T-helper 22 cell (primary cell): ENCODE results near the gene INSM1.
"Not testable (repeated sequence)": the region's sequence is repeated elsewhere in the genome, so short reads cannot be mapped to it uniquely, and the experiment has no call there.

Source experiments
- DNase-seq: peaks from one replicate; pipeline ENCODE4 v3.0.0-alpha.2; 2020; ENCODE audit warnings: low read depth

INSM1 gene

GRCh38 chr20:20367575-20368417 lies at the start of gene INSM1:
Gene INSM1 (plus strand): TSS chr20:20368104. CDS start chr20:20368268, 164 bp downstream.
- DNase-seq, result no peak

DNA sequence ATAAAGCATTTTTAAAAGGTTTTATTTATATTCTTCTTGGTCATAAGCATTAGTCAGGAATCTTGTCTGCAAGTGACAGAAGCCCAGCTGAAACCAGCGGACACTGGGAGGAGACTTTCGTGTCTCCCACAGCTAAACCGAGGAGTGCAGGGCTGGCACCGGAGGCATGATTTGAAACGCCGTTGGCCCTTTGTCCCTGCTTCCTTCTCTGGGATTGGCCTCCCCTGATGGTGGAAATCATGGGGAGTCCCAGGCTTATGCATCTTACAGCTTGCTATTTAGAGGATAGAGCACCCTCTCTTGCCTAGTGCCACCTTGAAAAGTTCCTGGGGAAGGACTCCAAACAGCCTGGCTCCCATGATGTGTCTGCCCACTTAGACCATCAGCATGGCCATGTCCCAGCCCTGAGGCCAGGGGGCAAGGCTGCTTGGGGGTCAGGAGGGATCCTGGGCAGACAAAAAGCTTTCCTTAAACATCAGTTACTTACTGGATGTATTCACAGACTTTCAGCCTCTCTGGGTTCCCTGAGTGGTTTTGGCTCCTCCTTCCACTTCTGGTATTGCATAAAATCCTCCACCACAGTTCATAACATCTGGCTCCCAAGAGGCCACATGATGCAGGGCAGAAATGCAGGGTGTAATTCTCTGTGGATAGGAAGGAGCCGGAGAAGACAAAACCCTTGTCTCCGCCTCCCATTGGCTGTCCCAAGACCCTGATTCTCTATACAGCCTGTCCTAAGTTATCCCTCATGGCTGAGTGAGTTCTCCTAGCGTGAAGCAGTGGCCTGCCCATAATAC lies 49.3 kb upstream of the INSM1 start:
- DNase-seq, result no peak

DNA sequence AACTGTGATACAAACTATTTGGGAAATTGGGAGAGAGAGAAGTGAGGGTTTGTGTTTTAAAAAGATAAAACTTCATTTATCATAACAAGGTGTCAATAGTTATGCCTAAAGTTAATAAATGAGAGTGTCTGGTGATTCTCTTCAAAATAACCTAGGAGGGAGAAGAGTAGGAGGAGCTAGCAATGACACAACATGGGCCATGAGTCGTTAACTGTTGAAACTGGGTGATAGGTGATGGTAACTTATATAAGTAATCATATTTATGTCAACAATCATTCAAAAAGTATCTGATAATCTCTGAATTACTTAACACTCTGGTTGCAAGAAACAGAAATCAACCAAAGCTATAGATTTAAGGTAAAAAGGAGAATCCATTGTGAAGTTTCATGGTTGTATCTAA lies 46.8 kb upstream of the INSM1 start:
- DNase-seq, result no peak

GRCh38 chr20:20321917-20322316 lies 46.0 kb upstream of the INSM1 start:
- DNase-seq, result no peak

DNA sequence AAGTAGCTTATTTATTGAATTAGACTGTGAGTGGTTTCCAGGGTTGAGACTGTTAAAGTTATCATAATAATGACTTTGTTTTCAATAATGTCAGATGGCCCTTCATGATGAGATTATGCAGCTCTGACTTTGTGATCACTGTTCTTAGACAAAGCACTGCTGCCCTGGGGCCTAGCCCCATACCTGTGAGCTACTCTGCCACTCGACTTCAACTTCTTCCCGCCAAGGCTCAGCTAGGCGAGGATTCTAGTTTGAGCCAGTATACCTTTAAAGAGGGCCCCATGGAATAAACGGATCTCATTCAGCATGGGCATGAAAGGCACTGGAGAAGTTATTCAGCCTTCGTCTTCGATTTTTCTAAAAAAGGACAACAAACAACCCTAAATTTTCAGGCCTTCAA lies 45.0 kb upstream of the INSM1 start:
- DNase-seq, result no peak

DNA sequence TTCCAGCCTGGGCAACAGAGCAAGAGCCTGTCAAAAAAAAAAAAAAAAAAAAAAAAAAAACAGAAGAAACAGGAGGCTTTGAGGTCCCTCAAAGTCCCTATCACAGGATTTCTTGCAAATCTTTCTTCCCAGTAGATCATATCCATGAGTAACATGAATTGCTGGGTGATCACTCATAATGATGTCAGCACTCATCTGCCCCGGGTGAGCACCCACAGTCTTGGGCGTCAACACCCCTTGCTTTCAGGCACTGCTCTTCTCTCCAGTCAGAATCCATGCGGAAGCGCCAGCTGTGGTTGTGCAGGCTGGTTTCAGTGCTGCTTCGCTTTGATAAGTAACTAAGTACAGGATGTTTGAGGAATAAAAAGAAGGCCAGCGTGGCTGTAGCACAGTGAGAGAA lies 40.2 kb upstream of the INSM1 start:
- no peak for DNase-seq

DNA sequence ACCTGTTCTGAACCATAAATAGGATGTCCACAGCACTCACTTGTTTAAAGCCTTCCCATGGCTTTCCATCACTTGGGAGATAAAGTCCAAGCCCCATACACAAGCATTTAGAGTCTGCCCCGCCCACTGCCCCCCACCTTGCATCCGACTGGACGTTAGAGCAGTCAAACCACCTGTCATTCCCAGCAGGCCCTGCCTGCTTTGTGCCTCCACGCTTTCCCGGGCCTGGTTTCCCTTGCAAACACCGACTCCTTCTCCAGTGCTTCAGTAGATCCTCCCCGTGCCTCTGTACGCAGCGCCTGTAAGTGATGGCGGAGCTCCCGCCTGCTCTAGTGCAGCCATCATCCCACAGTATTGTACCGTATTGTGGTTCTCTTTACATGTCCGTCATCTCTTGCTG lies 38.3 kb upstream of the INSM1 start:
- DNase-seq, result no peak

DNA sequence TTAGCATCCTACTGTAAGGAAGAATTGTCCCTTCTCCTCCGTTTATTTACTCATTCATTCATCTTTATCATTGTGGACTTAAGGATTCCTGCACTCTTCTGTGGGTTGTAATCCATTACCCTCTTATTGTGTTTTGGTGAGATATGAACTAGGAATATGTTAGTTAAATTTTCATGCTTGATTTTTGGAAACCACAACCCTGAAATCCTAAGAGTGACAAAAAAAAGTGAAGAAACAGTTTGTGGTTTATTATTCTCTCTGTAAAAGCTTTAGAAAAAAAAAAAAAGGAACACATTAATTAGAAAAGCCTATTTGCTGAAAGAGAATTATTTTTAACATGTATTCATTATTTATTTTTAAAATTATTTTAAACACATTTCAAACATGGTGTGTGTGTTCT lies 36.7 kb upstream of the INSM1 start:
- no peak for DNase-seq

GRCh38 chr20:20331817-20332216 lies 36.1 kb upstream of the INSM1 start:
- no peak for DNase-seq

GRCh38 chr20:20333866-20334265 lies 34.0 kb upstream of the INSM1 start:
- no peak for DNase-seq

- DNase-seq, result no peak
Observed at GRCh38 chr20:20334489-20334888, 33.4 kb upstream of the INSM1 start.

DNA sequence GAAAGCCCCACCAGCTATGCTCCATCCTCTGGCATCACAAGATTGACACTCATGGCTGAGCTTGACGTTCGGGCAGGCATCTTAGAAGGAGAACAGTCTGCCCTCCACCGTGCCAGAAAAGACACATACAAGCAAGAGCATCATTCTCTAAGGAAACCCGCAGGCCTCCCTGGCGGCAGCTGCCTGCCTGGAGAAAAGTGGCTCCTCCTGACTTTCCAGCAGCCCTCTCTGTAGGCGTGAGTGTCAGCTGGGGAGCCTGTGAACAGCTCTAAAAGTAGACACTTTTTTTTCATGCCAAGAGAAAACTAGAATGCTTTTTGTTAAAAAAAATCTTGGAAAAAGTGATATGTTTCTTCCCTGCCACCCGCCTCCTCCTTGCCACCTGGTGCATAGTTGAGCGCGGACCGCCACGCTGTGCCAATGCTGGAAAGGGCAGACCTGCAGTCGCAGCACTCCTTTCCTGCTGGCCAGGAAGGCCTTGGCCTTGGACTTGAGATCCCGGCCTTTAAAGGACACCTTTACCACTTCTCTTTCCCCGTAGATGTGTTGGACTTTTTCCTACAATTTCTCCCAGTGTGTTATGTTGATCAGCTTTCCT lies 29.7 kb upstream of the INSM1 start:
- no peak for DNase-seq

DNA sequence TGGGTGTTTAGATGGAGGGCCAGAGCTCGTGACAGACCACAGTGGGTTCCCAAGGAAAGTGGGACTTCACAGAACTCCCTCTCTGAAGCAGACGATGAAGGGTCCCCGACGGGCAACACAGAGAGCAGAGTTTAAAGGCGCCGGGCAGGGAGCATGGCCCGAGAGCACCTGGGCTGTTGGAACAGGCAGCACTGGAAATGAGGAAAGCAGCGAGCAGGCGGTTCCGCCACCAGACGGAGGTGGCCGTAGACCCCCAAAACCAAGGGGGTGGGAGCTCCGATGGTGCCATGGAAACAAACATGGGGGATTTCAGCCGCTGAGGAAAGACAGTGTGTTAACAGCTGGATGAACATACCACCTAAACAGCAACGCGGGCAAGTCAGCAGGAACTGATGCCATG lies 27.5 kb upstream of the INSM1 start:
- DNase-seq, result no peak

- no peak for DNase-seq
Observed at GRCh38 chr20:20341371-20341770, 26.5 kb upstream of the INSM1 start.

- no peak for DNase-seq
Observed at GRCh38 chr20:20342066-20342465, 25.8 kb upstream of the INSM1 start.

DNA sequence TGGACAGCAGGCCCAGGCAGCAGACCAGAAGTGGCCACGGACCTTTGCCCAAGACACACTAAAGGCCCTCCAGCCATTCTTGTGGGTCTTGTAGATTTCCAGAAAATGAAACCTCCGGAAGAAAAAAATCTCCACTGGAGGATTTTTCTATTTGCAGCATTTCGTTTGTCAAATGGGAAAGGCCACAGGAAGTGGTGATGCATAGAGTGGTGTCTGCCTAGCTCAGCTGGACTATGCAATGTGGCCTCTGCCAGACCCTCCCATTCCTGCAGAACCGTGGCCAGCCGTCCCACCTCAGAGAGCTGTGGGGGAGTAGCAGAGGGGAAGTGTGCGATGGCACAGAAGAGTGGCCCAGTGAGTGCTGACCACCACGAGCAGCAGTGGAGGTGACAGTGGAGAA lies 24.0 kb upstream of the INSM1 start:
- DNase-seq, result no peak

- no peak for DNase-seq
Observed at GRCh38 chr20:20344476-20344875, 23.4 kb upstream of the INSM1 start.

- no peak for DNase-seq
Observed at GRCh38 chr20:20353576-20353975, 14.3 kb upstream of the INSM1 start.

- DNase-seq, result not testable (repeated sequence)
Observed at GRCh38 chr20:20355503-20355902, 12.4 kb upstream of the INSM1 start.

GRCh38 chr20:20358801-20359200 lies 9.1 kb upstream of the INSM1 start:
- DNase-seq, result no peak

GRCh38 chr20:20359628-20360027 lies 8.3 kb upstream of the INSM1 start:
- no peak for DNase-seq

DNA sequence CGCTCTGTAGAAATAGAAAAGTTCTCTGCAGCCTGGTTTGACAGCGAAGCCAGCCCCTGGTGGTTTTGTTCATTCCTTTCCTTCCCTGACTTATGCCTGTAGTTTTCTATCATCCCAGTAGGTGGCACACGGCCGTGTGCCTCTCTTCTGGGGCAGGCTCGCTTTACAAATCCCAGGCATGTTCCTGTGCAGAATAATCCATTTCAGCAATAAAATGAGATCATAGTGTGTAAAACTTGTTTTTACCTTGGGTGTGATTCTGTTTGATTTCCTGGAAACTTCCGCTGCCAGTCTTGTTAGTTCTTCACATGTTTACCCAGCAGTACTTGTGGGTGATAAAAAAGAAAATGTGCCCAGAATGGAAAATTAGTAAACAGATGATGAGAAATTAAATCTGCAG lies 7.4 kb upstream of the INSM1 start:
- DNase-seq, result no peak
